HCT116 (cell line): ENCODE data around the gene SLC41A3. TPM values are rescaled to one million over a fixed set of nuclear protein-coding genes. Genes with fewer than 3 reads are reported as not detected.
A peak's percentile ranks its signal among the peaks of the same experiment; 100 is the strongest.
"Not testable (repeated sequence)": the region's sequence is repeated elsewhere in the genome, so short reads cannot be mapped to it uniquely, and the experiment has no call there.

Source experiments
- ATAC-seq: fragments of 200-7000 bp; cut with Tn5 transposase; 2 replicates; pipeline ENCODE4 v1.9.1; 2020; ENCODE audit warnings: mild to moderate bottlenecking, moderate library complexity
- BruUV-seq: library from RNA; stranded (reverse); fragments of 400-500 nt; replicated peaks from 2 replicates; lab custom pipeline; 2021; lab: Mats Ljungman, UMichigan
- CTCF ChIA-PET: fragments of 300-600 bp; sonication (Branson Sonifier 250); formaldehyde crosslinking; loops from one replicate; lab custom pipeline; 2021; ENCODE audit warnings: antibody characterized with exemption; lab: Charles Lee
- POLR2A ChIA-PET: fragments of 300-600, 350-600 bp; sonication (Branson Sonifier 250); formaldehyde crosslinking; loops from one replicate; lab custom pipeline; 2021; ENCODE audit warnings: antibody characterized with exemption; lab: Charles Lee
- RAD21 ChIA-PET, 2 experiments: fragments of 300-600 bp; sonication (Branson Sonifier 250); formaldehyde crosslinking; loops; one replicate each; lab custom pipeline; 2023; ENCODE audit warnings: low total read pairs in 2 of 2; ENCODE audit not compliant: uncharacterized antibody in 2 of 2, unreplicated experiment in 2 of 2, low non-redundant PET in 1 of 2; lab: Charles Lee
- DNase-seq: peaks from one replicate; pipeline ENCODE4 v3.0.0-alpha.2; 2010; ENCODE audit warnings: low read depth, low spot score
- H2AFZ ChIP-seq: fragments of 200-600 bp; shearing (Covaris generic), sonication (generic); 2 replicates; pipeline ENCODE4 v1.6.1; 2017; ENCODE audit warnings: low read depth, mixed run types, mixed read lengths, antibody characterized with exemption, low read length; ENCODE audit not compliant: poor library complexity, severe bottlenecking
- H3K27ac ChIP-seq: 2 replicates; pipeline ENCODE4 v1.5.1; 2012; ENCODE audit warnings: low read depth, low read length
- H3K27me3 ChIP-seq: fragments of 200-600 bp; sonication (generic); 2 replicates; pipeline ENCODE4 v1.6.1; 2016; ENCODE audit warnings: mixed run types, low read length, mixed read lengths; ENCODE audit not compliant: insufficient read depth
- H3K36me3 ChIP-seq, 2 experiments: fragments of 200-500 bp in 1 of 2; fragments of 200-600 bp in 1 of 2; sonication (Bioruptor generic) in 1 of 2; sonication (generic) in 1 of 2; 2 replicates each; pipeline versions ENCODE4 v1.5.1 to v1.6.1; 2014 to 2016; ENCODE audit warnings: low read length in 2 of 2, inconsistent platforms in 1 of 2, mixed read lengths in 1 of 2, mixed run types in 1 of 2; ENCODE audit not compliant: insufficient read depth in 2 of 2, control insufficient read depth in 1 of 2
- H3K4me1 ChIP-seq, 2 experiments: fragments of 200-600 bp in 1 of 2; sonication (generic) in 1 of 2; 2 replicates each; pipeline versions ENCODE4 v1.5.1 to v1.6.1; 2012 to 2017; ENCODE audit warnings: low read length in 2 of 2, inconsistent platforms in 1 of 2, mild to moderate bottlenecking in 1 of 2, mixed read lengths in 1 of 2, mixed run types in 1 of 2, moderate library complexity in 1 of 2; ENCODE audit not compliant: insufficient read depth in 2 of 2, control insufficient read depth in 1 of 2
- H3K4me2 ChIP-seq: fragments of 200-600 bp; sonication (generic); 2 replicates; pipeline ENCODE4 v1.6.1; 2017; ENCODE audit warnings: mixed run types, low read length, mixed read lengths
- H3K4me3 ChIP-seq, 2 experiments: fragments of 200-600 bp in 1 of 2; sonication (generic) in 1 of 2; replicated peaks in 1 of 2; 2 replicates each; pipeline ENCODE4 v1.5.1; 2011 to 2016; ENCODE audit warnings: low read length in 2 of 2, control low read depth in 1 of 2, low read depth in 1 of 2, mild to moderate bottlenecking in 1 of 2, mixed read lengths in 1 of 2, mixed run types in 1 of 2
- H3K79me2 ChIP-seq: fragments of 200-600 bp; sonication (generic); 2 replicates; pipeline ENCODE4 v1.6.1; 2017; ENCODE audit warnings: mild to moderate bottlenecking, mixed run types, low read length, moderate library complexity, mixed read lengths; ENCODE audit not compliant: insufficient read depth
- H3K9ac ChIP-seq: fragments of 200-600 bp; sonication (generic); 2 replicates; pipeline ENCODE4 v1.6.1; 2016; ENCODE audit warnings: low read length, mixed read lengths
- H3K9me2 ChIP-seq: fragments of 200-600 bp; sonication (generic), shearing (Covaris generic); 2 replicates; pipeline ENCODE4 v1.6.1; 2017; ENCODE audit warnings: mixed run types, mild to moderate bottlenecking, moderate library complexity; ENCODE audit not compliant: insufficient read depth
- H3K9me3 ChIP-seq, 2 experiments: fragments of 200-500 bp in 1 of 2; fragments of 200-600 bp in 1 of 2; sonication (Bioruptor generic) in 1 of 2; sonication (generic) in 1 of 2; 2 replicates each; pipeline ENCODE4 v1.6.1; 2014 to 2017; ENCODE audit warnings: low read length in 2 of 2, mixed read lengths in 2 of 2, inconsistent platforms in 1 of 2, low read depth in 1 of 2, mild to moderate bottlenecking in 1 of 2, mixed run types in 1 of 2, moderate library complexity in 1 of 2; ENCODE audit not compliant: control insufficient read depth in 1 of 2, insufficient read depth in 1 of 2
- H4K20me1 ChIP-seq: fragments of 200-600 bp; sonication (generic), shearing (Covaris generic); 2 replicates; pipeline ENCODE4 v1.6.1; 2017; ENCODE audit warnings: mixed run types, mild to moderate bottlenecking, moderate library complexity; ENCODE audit not compliant: insufficient read depth
- EGR1 ChIP-seq: IDR thresholded peaks from 2 replicates; pipeline ENCODE4 v1.6.1; 2012; ENCODE audit warnings: low read depth
- FOSL1 ChIP-seq: IDR thresholded peaks from 2 replicates; pipeline ENCODE4 v1.6.1; 2012; ENCODE audit warnings: low read depth
- JUND ChIP-seq: IDR thresholded peaks from 2 replicates; pipeline ENCODE4 v1.6.1; 2012
- REST ChIP-seq: IDR thresholded peaks from 2 replicates; pipeline ENCODE4 v1.6.1; 2012; ENCODE audit warnings: low read depth
- TCF7L2 ChIP-seq: IDR thresholded peaks from 2 replicates; pipeline ENCODE4 v1.7.0; 2011; ENCODE audit warnings: borderline replicate concordance, inconsistent platforms; ENCODE audit not compliant: insufficient read depth, insufficient read length; ENCODE audit errors: extremely low read depth
- intact Hi-C: fragments of 100-400 bp; cut with micrococcal nuclease; formaldehyde crosslinking; loops from 2 replicates; pipeline ENCODE4 v1.10.0; 2022
- total RNA-seq: library from RNA; stranded (reverse); gene quantifications from one replicate; pipeline ENCODE4 v1.2.1, GENCODE V29; 2021; ENCODE audit not compliant: unreplicated experiment

The SLC41A3 gene
- total RNA-seq, 1 experiment from 2014 or later = 45.9 TPM

- H3K27ac ChIP-seq, H3K27me3 ChIP-seq, POLR2A ChIA-PET, H3K4me2 ChIP-seq, CTCF ChIA-PET, H3K9ac ChIP-seq, BruUV-seq, H3K79me2 ChIP-seq, intact Hi-C loops, H3K36me3 ChIP-seq, H4K20me1 ChIP-seq, ATAC-seq, DNase-seq, H3K4me3 ChIP-seq, H3K4me1 ChIP-seq, H2AFZ ChIP-seq, RAD21 ChIA-PET, H3K9me2 ChIP-seq, H3K9me3 ChIP-seq: not testable (repeated sequence)
These were observed 17.2 kb downstream of the SLC41A3 start for GRCh38 chr3:126066676-126067075.

GRCh38 chr3:126065876-126066275 is 18.0 kb downstream of the SLC41A3 start:
- Histone ChIP-seq H3K9me3 (no peaks in the 10 kb centered on the region), H3K36me3 (no peaks in the 10 kb centered on the region), H2AFZ (no peak overlapping the region), H3K4me2 (no peak overlapping the region), H3K9ac (no peak overlapping the region), H3K27ac (no peak overlapping the region), H3K4me1 (no peaks in the 10 kb centered on the region), H3K27me3 (no peaks in the 10 kb centered on the region), H3K79me2 (peaks cover 4% of the 10 kb centered on the region; the same call in 1 of the 2 replicates), H3K9me2 (no peaks in the 10 kb centered on the region), H4K20me1 (no peaks in the 10 kb centered on the region), H3K4me3 (no peak overlapping the region)
- intact Hi-C loops = no loop called here
- TSS peak; percentile 22 for BruUV-seq
- ATAC-seq (no peak), DNase-seq (no peak)
- RAD21 ChIA-PET = no interaction called here
- no peak for TF ChIP-seq EGR1
- TF ChIP-seq REST = no peak
- TF ChIP-seq FOSL1 = no peak
- TF ChIP-seq TCF7L2 = no peak
- TF ChIP-seq JUND = no peak
- CTCF ChIA-PET = no interaction called here
- POLR2A ChIA-PET = no interaction called here
